ENCODE data around the gene ETFB. TPM values are rescaled to one million over a fixed set of nuclear protein-coding genes. Genes with fewer than 3 reads are reported as not detected.

ETFB gene
- total and polyA plus RNA-seq, 9 of the 15 experiments (the other 6 are each of a cell fraction or from before 2014, with no cell fraction given), result 18.1 to 143 (median 96.1) TPM

DNA sequence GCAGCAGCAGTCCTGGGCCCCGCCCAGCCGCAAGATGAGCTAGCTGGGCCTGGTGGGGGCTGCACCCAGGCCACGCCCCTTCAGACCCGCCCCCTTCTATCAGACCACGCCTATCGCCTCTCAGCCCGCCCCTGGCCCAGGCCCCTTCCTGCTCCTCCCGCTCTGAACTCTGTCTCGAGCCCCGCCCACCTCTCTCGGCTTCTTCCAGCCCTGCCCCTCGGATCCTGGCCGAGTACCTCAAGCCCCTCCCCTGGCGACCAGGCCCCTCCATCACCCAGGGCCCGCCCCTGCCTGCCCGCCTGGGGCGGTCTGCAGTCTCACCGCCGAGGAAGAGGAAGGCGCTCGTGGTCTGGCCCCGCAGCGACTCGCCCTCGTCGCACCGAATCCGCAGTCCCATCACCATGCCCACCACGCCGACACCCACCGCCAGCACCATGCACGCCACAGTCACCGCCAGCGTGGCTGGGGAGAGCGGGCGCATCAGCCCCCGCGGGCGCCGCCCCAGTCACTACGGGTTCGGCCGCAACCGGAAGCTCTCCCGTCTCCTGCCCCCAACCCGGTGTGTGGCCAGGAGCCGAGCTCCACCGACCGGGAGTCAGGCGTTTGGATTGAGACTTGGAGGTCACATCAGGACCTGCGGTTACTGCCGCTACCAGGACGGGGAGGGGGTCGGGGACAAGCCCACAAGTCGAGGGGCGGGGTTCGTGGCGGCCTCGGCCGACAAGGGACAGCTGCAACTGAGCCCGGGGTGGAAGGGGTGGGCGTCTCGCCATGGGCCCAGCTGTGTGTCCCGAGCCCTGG, 1.6 kb upstream of the ETFB start (continued):
- no peak for TF ChIP-seq ZKSCAN8 (CRISPR knock-in tag; IDR thresholded peaks at IDR 0.05)
- TF ChIP-seq EWSR1 (IDR thresholded peaks at IDR 0.05; ENCODE audit: borderline replicate concordance, low read depth, partially characterized antibody), result no peak
- TF ChIP-seq SMAD1 (IDR thresholded peaks at IDR 0.05; ENCODE audit: low read depth, low read length, partially characterized antibody), result no peak
- TF ChIP-seq ZNF277 (CRISPR knock-in tag; IDR thresholded peaks at IDR 0.05; ENCODE audit: borderline replicate concordance), result no peak
- 0 out of 4 replicates have a peak, but pooled peaks of 1 of the 2 experiments have one; percentile 72 for TF ChIP-seq KDM4B (IDR thresholded peaks at IDR 0.05; ENCODE audit: borderline replicate concordance in 2 of 2, low read depth in 1 of 2)
- TF ChIP-seq KLF10 (CRISPR knock-in tag; IDR thresholded peaks at IDR 0.05), result no peak
- TF ChIP-seq, protein P1, sequence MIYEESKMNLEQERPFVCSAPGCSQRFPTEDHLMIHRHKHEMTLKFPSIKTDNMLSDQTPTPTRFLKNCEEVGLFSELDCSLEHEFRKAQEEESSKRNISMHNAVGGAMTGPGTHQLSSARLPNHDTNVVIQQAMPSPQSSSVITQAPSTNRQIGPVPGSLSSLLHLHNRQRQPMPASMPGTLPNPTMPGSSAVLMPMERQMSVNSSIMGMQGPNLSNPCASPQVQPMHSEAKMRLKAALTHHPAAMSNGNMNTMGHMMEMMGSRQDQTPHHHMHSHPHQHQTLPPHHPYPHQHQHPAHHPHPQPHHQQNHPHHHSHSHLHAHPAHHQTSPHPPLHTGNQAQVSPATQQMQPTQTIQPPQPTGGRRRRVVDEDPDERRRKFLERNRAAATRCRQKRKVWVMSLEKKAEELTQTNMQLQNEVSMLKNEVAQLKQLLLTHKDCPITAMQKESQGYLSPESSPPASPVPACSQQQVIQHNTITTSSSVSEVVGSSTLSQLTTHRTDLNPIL (CRISPR knock-in tag; IDR thresholded peaks at IDR 0.05), result no peak
- TF ChIP-seq HNRNPLL (IDR thresholded peaks at IDR 0.05; ENCODE audit: low read depth, low read length, poor library complexity, severe bottlenecking), result peak; percentile 30
- TF ChIP-seq, protein P2, sequence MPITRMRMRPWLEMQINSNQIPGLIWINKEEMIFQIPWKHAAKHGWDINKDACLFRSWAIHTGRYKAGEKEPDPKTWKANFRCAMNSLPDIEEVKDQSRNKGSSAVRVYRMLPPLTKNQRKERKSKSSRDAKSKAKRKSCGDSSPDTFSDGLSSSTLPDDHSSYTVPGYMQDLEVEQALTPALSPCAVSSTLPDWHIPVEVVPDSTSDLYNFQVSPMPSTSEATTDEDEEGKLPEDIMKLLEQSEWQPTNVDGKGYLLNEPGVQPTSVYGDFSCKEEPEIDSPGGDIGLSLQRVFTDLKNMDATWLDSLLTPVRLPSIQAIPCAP (CRISPR knock-in tag; IDR thresholded peaks at IDR 0.05; ENCODE audit: borderline replicate concordance), result no peak
- peak in 1 of 2 experiments; percentile 42; a peak in 1 of 3 replicates for TF ChIP-seq CBX3 (IDR thresholded peaks at IDR 0.05; ENCODE audit: borderline replicate concordance in 1 of 2, low read length in 2 of 2)
- 0 out of 2 replicates have a peak, but pooled peaks have one; percentile 9 for TF ChIP-seq ZBTB33 (CRISPR knock-in tag; IDR thresholded peaks at IDR 0.05)
- TF ChIP-seq POLR2H (tag; IDR thresholded peaks at IDR 0.05; ENCODE audit: low read depth), result no peak
- TF ChIP-seq ZNF76 (CRISPR knock-in tag; IDR thresholded peaks at IDR 0.05; ENCODE audit: borderline replicate concordance), result no peak
- TF ChIP-seq CBFB (CRISPR knock-in tag; IDR thresholded peaks at IDR 0.05), result 0 out of 2 replicates have a peak, but pooled peaks have one; percentile 8
- TF ChIP-seq MLLT1 (IDR thresholded peaks at IDR 0.05), result peak in 1 of 2 experiments; percentile 37; a peak in 1 of 4 replicates
- TF ChIP-seq PURB (CRISPR knock-in tag; IDR thresholded peaks at IDR 0.05; ENCODE audit: low read depth), result no peak
- no peak for TF ChIP-seq ZBED1 (IDR thresholded peaks at IDR 0.05)
- TF ChIP-seq ADNP (tag; IDR thresholded peaks at IDR 0.05), result no peak
- no peak for TF ChIP-seq FOXM1 (IDR thresholded peaks at IDR 0.05; ENCODE audit: low read depth)
- no peak for TF ChIP-seq FOXM1 (CRISPR knock-in tag; IDR thresholded peaks at IDR 0.05; ENCODE audit: low read depth)

Measured in K562 (cell line).